Coronary artery (tissue), 2 donors: ENCODE measurements around the gene IQSEC3.

Experiments
- DNase-seq: peaks from one replicate; pipeline ENCODE4 v3.0.0-alpha.2; 2017; ENCODE audit warnings: low spot score
- H3K27ac ChIP-seq, 2 donors: fragments of 200-600 bp; sonication (generic); one replicate each; pipeline ENCODE4 v1.5.1; 2016 to 2019
- H3K4me3 ChIP-seq: fragments of 200-600 bp; sonication (generic); 2 replicates; pipeline ENCODE4 v1.5.1; 2016; ENCODE audit warnings: mild to moderate bottlenecking, moderate library complexity
- CTCF ChIP-seq: fragments of 200-600 bp; sonication (generic); IDR thresholded peaks from one replicate; pipeline ENCODE4 v1.5.1; 2019; ENCODE audit warnings: antibody characterized with exemption

The IQSEC3 gene

GRCh38 chr12:209246-209645 is 142.7 kb downstream of the IQSEC3 start:
- H3K4me3 ChIP-seq, result no peak overlapping the region
- DNase-seq, result no peak
- TF ChIP-seq CTCF, result no peak
- H3K27ac ChIP-seq, result no peak overlapping the region

- TF ChIP-seq CTCF, result no peak
- Histone ChIP-seq H3K4me3 (no peak overlapping the region), H3K27ac (no peak overlapping the region)
- DNase-seq, result no peak
Measured at GRCh38 chr12:209851-210250, 143.3 kb downstream of the IQSEC3 start.

GRCh38 chr12:210277-211141 is 143.9 kb downstream of the IQSEC3 start:
- no peak overlapping the region for H3K27ac ChIP-seq
- no peak for TF ChIP-seq CTCF
- no peak overlapping the region for H3K4me3 ChIP-seq
- no peak for DNase-seq

GRCh38 chr12:211142-211465 is 144.5 kb downstream of the IQSEC3 start:
- DNase-seq, result no peak
- no peak for TF ChIP-seq CTCF
- no peak overlapping the region for H3K27ac ChIP-seq
- no peak overlapping the region for H3K4me3 ChIP-seq

GRCh38 chr12:211639-212414 is 145.3 kb downstream of the IQSEC3 start:
- Histone ChIP-seq H3K27ac (no peak overlapping the region), H3K4me3 (no peak overlapping the region)
- DNase-seq, result no peak
- TF ChIP-seq CTCF, result no peak

- DNase-seq, result no peak
- TF ChIP-seq CTCF, result no peak
- peak overlapping the region; percentile 50 for H3K4me3 ChIP-seq
- H3K27ac ChIP-seq, result peak overlapping the region in 1 of 2 donors; percentile 68
Measured at GRCh38 chr12:212415-212714, 145.8 kb downstream of the IQSEC3 start.
